Activated naive CD4-positive, alpha-beta T cell treated with anti-CD3 and anti-CD28 coated beads, Interleukin-2, amount 50 U/mL, for 16 hours (primary cell): ENCODE measurements around the gene ZNF311.
"Not testable (repeated sequence)": the region's sequence is repeated elsewhere in the genome, so short reads cannot be mapped to it uniquely, and the experiment has no call there.

Source experiments
- DNase-seq: peaks from one replicate; pipeline ENCODE4 v3.0.0-alpha.2; 2020

The ZNF311 gene

DNA sequence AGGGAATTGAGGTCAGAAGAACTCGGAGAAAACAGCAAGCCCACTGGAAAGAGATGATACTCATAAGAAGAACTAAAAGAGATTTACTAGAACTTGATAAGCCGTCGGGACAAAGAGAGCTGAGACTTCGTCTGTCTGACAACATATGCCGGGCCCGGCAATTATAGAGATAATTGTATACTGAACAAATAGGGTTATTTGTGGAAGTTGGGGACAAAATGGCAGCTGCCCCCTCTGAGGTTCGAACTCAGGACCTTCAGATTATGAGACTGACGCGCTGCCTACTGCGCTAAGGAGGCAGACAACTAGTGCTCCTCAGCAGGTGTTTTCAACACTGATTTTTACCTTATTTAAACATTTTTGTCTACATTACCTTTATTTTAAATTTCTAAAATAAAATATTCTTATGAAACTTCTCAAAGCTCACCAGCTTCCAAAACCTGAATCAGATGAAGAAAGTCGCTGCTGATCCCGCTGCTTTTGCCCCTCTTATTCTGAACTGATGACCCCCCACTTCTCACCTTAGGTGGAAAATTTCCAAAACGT lies 52.0 kb downstream of the ZNF311 start:
- DNase-seq = peak; percentile 67

DNA sequence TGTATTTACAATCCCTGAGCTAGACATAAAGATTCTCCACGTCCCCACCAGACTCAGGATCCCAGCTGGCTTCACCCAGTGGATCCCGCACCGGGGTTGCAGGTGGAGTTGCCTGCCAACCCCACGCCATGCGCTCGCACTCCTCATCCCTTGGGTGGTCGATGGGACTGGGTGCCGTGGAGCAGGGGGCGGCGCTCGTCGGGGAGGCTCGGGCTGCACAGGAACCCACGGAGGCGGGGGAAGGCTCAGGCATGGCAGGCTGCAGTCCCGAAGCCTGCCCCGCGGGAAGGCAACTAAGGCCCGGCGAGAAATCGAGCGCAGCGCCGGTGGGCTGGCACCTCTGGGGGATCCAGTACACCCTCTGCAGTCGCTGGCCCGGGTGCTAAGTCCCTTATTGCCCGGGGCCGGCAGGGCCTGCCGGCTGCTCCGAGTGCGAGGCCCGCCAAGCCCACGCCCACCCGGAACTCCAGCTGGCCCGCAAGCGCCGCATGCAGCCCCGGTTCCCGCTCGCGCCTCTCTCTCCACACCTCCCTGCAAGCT lies 55.4 kb downstream of the ZNF311 start:
- DNase-seq = not testable (repeated sequence)

DNA sequence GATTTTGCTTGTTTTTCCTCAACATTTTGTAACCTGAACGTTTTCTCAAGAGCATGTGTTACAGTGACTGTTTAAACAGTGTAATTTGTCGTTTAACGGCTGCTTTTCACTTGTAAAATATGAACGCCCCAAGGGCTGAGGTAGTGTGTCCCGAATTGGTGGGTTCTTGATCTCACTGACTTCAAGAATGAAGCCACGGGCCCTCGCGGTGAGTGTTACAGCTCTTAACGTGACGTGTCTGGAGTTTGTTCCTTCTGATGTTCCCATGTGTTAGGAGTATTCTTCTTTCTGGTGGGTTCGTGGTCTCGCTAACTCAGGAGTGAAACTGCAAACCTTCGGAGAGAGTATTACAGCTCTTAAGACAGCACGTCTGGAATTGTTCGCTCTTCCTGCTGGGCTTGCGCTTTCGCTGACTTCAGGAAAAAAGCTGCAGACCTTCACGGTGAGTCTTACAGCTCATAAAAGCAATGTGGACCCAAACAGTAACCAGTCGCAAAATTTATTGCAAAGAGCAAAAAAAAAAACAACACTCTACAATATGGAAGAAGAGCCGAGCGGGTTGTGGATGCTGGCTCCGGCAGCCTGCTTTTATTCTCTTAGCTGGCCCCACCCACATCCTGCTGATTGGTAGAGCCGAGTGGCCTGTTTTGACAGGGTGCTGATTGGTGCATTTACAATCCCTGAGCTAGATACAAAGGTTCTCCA lies 56.2 kb downstream of the ZNF311 start:
- DNase-seq = no peak

DNA sequence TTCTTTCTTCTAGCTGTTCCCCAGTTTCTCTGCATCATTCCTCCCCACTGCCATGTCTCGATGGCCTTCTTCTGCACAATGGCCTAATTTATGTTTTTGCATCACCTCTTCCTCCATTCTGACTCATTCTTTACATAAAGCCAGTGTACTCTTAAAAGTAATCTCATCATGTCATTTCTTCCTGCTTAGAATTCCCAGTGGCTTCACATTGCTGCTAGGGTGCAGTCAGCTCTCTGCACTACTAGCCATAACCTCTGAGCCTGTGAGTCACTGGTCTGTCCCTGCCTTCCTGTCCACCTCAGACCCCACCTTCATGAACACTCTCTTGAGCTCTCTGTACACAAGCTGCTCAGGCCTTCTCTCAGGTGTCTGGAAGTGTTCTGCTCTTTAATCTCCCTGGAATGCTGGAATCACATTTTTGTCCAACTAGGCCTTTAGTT lies 57.3 kb downstream of the ZNF311 start:
- DNase-seq = no peak

DNA sequence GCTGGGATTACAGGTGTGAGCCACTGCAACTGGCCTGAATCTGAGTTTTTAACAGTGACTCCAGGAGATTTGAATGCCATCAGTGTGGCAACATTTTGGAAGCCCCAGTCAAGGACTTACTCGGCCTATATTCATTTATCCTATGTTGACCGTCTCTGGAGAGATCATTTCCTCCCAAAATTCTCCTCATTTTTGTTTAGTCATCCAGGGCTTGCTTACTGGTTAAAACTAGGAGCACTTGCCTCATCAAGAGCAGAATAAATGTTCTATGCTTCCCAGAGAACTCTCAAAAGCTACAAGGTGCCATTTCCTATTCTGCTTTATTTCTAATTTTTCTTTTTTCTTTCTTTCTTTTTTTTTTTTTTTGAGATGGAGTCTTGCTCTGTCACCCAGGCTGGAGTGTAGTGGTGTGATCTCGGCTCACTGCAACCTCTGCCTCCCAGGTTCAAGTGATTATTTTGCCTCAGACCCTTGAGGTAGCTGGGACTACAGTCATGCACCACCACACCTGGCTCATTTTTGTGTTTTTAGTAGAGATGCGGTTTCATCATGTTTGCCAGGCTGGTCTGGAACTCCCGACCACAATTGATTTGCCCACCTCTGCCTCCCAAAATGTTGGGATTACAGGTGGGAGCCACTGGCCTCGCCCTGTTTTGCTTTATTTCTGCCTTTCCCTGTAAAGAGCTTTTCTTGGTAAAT lies 57.9 kb downstream of the ZNF311 start:
- DNase-seq = no peak

DNA sequence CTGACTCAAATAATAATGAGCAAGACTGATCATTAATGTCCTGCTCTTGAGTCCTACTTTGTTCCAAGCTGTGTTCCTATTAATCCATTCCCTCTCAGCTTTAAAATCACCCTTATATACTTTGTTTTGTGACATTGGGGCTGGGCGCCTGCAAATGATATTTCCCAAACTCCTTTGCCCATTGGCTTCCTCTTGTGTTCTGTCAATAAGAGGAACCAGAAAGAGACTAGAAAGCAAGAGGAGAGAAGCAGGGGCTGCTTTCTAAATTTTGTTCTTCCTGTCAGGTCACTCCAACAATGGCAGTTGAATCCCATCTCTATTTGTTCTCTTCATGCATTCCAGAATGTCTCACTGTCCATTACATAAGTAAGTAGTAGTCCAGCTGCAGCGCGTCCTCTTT lies 59.8 kb downstream of the ZNF311 start:
- no peak for DNase-seq
